NCI-H524 (cell line): ENCODE data around the gene GYS1.
"Not testable (repeated sequence)": the region's sequence is repeated elsewhere in the genome, so short reads cannot be mapped to it uniquely, and the experiment has no call there.

Experiments used
- DNase-seq, 2 experiments: peaks; one replicate each; lab custom pipeline; 2025; lab: John Stamatoyannopoulos, UW

Gene GYS1

DNA sequence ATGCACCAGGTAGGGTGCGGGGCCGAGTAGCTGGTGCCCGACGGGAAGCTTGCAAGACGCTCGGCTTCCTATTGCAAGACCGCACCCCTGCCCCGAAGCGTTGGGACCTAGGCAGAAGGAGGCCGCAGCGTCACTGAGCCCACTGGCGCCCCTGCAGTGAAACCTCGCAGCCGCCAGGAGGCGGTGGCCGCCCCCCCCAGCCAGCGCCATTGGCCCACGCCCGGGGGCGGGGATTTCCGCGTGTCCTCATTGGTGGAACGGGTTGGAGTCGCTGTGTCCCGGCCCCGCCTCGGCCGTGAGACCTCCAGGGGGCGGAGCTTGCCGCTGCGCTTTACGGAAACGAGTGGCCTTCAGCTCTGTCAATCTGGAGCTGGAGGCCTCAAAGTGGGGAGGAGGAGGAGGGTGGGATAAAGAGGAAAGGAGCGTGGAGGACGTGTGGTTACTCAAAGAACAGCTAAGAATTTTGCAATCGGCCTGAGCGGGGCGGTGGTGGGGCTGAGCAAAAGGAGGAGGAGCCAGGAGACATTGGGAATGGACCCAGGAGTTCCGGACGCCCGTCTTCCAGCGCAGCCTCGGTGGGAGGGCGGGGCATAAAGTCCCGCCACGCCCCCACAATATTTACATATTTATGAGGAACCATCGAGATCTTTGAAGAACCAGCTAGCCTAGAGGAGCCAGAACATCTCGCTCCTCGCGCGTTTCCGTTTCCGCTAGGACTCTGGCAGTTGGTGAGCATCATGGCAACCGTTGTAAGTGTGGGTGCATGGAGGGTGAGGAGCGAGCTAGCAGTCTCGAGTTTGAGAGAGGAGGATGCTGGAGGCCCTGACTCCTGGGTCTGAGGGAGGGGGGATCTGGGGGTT lies at the start of gene GYS1, which contains the start of gene RUVBL2:
TSS of gene GYS1 (minus strand) at position 135 of the 860 bp plus-strand sequence. CDS start 197 bp downstream, outside the sequence.
TSS of gene RUVBL2 (plus strand) at position 713 of the 860 bp plus-strand sequence. CDS start at position 738, 25 bp downstream.
- DNase-seq = peak; percentile 99 to 100

DNA sequence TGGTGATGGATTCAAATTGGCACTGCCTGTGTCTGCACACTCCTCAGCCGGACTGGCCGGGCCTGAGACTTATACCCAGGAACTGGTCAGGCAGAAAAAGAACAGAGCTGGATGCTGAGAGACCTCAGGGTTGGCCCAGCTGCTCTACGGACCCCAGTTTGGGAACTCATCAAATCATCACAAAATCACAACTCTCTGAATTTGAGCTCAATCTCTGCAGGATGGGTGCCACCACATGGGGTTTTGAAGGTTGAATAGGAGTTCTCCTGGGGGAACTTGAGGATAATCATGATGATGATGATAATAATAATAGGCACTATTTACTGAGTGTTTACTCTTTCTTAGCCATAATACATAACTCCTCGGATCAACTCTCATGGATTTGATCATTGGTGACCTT lies 49.6 kb upstream of the GYS1 start:
- not testable (repeated sequence) for DNase-seq

DNA sequence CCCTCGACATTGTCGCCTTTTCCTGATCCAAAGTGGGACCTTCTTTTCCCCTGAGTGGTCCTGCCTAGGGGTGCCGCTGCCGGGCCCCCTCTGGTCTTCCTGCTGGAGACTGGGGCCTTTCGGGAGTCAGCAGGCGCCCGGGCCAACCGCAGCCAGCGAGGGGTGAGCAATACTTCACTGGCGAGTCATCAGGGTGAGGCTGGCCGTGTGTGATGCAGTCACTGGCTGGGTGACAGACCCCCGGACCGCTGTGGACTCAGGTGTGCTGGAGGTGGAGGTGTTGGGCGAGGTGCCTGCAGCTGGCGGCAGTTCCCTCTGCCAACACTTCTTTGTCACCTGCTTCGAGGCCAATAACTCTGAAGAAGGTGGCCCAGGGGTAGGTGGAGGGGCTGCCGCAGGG lies 49.1 kb upstream of the GYS1 start:
- DNase-seq = no peak

DNA sequence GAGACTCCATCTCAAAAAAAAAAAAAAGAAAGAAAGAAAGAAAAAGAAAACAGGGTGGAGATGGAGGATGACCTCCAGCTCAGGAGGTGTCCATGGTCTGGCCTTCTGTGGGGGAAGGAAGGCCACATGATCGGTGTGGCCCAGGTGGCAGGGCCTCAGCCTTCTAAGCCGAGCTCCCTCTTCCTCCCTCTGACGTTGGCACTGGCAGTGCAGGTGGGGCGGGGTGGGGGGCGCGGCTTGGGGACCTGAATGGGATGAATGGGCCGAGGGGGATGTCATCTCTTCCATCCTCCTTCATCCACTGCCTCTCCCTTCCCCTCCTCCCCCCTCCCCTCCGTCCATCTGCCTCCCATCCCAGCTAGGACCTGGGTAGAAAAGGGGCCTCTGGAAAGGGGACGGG lies 46.6 kb upstream of the GYS1 start:
- not testable (repeated sequence) for DNase-seq

DNA sequence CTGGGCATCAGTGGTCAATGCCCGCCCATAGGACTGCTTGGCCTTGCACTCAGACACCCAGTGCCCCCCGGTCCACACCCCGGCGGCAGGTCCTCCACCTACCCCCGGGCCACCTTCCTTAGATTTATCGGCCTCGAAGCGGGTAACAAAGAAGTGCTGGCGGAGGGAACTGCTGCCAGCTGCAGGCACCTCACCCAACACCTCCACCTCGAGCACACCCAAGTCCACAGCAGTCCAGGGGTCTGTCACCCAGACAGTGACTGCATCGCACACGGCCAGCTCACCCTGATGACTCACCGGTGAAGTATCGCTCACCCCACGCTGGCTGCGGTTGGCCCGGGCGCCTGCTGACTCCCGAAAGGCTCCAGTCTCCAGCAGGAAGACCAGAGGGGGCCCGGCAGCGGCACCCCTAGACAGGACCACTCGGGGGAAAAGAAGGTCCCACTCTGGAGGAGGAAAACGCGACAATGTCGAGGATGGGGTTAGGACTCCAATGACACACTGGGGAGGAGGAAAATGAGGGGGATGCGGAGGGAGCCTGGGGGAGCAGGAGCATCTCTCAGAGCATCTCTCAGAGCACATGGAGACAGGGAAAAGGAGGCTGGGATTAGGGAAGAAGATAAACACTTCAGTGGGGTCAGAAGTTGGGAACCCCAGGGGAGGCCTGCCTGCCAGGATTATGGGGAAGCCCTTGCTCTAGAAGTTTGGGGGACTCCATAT lies 45.6 kb upstream of the GYS1 start:
- DNase-seq = not testable (repeated sequence)

DNA sequence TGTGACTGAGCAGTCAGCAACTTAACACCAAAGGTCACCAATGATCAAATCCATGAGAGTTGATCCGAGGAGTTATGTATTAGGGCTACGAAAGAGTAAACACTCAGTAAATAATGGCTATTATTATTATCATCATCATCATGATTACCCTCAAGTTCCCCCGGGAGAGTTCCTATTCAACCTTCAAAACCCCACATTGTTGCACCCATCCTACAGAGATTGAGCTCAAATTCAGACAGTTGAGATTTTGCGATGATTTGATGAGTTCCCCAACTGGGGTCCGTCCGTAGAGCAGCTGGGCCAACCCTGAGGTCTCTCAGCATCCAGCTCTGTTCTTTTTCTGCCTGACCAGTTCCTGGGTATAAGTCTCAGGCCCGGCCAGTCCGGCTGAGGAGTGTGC lies 45.0 kb upstream of the GYS1 start:
- DNase-seq = not testable (repeated sequence)

DNA sequence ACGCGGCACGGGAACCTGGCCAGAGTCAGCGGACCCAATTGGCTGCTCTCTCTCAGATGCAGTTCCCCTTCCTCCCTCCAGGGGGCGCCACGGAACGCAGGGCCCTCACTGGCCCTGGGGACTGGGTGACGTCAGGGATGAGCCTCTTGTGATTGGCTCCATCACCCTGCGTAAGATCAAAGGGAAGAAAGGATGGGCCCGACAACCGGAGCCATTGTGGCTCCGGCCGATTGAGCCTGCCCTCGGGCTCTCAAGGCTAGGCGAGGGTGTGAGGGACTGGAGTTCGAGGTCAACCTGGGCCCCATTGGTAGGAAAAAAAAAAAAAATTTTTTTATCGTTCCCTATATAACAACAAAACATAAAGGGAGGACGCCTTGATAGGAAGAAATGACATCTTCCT lies 43.7 kb upstream of the GYS1 start, which contains the start of gene CGB1:
TSS of gene CGB1 (minus strand) at position 81 of the 400 bp plus-strand sequence. CDS start 184 bp downstream, outside the sequence.
- DNase-seq = peak; percentile 24 to 62

DNA sequence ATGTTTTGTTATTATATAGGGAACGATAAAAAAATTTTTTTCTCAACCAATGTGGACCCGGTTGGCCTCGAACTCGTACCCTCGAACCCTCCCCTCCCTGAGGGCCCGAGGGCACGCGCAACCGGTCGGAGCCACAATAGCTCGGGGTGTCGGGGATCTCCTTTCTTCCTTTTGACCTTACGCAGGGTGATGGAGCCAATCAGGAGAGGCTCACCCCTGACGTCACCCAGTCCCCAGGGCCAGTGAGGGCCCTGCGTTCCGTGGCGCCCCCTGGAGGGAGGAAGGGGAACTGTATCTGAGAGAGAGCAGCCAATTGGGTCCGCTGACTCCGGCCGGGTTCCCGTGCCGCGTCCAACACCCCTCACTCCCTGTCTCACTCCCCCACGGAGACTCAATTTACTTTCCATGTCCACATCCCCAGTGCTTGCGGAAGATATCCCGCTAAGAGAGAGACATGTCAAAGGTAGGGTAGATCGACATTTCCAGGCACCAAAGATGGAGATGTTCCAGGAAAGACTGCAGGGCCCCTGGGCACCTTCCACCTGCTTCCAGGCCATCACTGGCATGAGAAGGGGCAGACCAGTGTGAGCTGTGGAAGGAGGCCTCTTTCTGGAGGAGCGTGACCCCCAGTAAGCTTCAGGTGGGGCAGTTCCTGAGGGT lies 38.7 kb upstream of the GYS1 start, which contains the start of gene CGB2:
TSS of gene CGB2 (plus strand) at position 249 of the 660 bp plus-strand sequence. CDS start at position 455, 206 bp downstream.
- DNase-seq = peak; percentile 40 to 80

DNA sequence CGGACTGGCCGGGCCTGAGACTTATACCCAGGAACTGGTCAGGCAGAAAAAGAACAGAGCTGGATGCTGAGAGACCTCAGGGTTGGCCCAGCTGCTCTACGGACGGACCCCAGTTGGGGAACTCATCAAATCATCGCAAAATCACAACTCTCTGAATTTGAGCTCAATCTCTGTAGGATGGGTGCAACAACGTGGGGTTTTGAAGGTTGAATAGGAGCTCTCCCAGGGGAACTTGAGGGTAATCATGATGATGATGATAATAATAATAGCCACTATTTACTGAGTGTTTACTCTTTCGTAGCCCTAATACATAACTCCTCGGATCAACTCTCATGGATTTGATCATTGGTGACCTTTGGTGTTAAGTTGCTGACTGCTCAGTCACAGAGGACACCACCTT lies 37.2 kb upstream of the GYS1 start:
- not testable (repeated sequence) for DNase-seq

DNA sequence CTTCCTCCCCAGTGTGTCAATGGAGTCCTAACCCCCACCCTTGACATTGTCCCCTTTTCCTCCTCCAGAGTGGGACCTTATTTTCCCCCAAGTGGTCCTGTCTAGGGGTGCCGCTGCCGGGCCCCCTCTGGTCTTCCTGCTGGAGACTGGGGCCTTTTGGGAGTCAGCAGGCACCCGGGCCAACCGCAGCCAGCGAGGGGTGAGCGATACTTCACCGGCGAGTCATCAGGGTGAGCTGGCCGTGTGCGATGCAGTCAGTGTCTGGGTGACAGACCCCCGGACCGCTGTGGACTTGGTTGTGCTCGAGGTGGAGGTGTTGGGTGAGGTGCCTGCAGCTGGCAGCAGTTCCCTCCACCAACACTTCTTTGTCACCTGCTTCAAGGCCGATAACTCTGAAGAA lies 36.6 kb upstream of the GYS1 start:
- not testable (repeated sequence) for DNase-seq

DNA sequence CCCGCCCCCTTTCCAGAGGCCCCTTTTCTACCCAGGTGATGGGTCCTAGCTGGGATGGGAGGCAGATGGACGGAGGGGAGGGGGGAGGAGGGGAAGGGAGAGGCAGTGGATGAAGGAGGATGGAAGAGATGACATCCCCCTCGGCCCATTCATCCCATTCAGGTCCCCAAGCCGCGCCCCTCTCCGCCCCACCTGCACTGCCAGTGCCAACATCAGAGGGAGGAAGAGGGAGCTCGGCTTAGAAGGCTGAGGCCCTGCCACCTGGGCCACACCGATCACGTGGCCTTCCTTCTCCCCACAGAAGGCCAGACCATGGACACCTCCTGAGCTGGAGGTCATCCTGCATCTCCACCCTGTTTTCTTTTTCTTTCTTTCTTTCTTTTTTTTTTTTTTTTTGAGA lies 35.6 kb upstream of the GYS1 start:
- not testable (repeated sequence) for DNase-seq

DNA sequence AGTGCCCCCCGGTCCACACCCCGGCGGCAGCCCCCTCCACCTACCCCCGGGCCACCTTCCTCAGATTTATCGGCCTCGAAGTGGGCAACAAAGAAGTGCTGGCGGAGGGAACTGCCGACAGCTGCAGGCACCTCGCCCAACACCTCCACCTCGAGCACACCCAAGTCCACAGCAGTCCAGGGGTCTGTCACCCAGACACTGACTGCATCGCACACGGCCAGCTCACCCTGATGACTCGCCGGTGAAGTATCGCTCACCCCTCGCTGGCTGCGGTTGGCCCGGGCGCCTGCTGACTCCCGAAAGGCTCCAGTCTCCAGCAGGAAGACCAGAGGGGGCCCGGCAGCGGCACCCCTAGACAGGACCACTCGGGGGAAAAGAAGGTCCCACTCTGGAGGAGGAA lies 32.5 kb upstream of the GYS1 start:
- DNase-seq = not testable (repeated sequence)

DNA sequence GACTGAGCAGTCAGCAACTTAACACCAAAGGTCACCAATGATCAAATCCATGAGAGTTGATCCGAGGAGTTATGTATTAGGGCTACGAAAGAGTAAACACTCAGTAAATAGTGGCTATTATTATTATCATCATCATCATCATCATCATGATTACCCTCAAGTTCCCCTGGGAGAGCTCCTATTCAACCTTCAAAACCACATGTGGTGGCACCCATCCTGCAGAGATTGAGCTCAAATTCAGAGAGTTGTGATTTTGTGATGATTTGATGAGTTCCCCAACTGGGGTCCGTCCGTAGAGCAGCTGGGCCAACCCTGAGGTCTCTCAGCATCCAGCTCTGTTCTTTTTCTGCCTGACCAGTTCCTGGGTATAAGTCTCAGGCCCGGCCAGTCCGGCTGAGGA lies 32.0 kb upstream of the GYS1 start:
- not testable (repeated sequence) for DNase-seq

DNA sequence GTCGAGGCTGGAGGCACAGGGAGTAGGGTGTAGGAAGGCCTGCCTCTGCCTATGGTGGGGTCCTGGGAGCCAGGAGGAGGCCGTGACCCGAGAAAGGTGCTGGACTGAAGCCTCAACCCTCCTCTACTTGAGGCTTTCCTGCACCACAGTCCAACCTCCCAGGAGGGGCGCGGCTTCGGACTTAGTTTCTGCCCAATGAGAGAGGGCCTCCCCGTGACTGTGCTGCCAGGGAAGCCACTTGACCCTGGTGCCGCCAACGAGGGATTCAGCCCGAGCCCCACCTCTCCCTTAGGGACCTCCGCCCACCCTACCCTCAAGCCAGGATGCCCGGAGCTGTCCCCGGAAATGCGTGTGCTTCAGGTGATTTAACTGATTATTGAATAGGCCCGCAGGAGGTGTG lies 31.1 kb upstream of the GYS1 start, which contains the start of gene CGB3:
TSS of gene CGB3 (minus strand) at position 101 of the 400 bp plus-strand sequence. CDS start 362 bp downstream, outside the sequence.
- DNase-seq = not testable (repeated sequence)

DNA sequence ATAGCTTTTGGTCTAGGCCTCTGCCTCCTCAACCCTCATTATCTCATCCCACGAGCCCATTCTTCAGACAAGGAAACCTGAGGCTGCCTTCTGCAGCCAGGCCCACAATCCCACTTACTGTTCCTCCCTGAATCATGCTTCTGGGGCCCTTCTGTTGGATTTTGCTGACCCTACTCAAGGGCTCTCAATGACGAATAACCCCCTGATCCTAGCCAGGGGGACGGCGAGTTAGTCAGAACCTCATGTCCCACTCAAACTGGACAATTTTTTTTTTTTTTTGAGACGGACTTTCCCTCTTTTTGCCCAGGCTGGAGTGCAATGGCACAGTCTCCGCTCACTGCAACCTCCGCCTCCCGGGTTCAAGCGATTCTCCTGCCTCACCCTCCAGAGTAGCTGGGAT lies 29.0 kb upstream of the GYS1 start:
- DNase-seq = no peak

DNA sequence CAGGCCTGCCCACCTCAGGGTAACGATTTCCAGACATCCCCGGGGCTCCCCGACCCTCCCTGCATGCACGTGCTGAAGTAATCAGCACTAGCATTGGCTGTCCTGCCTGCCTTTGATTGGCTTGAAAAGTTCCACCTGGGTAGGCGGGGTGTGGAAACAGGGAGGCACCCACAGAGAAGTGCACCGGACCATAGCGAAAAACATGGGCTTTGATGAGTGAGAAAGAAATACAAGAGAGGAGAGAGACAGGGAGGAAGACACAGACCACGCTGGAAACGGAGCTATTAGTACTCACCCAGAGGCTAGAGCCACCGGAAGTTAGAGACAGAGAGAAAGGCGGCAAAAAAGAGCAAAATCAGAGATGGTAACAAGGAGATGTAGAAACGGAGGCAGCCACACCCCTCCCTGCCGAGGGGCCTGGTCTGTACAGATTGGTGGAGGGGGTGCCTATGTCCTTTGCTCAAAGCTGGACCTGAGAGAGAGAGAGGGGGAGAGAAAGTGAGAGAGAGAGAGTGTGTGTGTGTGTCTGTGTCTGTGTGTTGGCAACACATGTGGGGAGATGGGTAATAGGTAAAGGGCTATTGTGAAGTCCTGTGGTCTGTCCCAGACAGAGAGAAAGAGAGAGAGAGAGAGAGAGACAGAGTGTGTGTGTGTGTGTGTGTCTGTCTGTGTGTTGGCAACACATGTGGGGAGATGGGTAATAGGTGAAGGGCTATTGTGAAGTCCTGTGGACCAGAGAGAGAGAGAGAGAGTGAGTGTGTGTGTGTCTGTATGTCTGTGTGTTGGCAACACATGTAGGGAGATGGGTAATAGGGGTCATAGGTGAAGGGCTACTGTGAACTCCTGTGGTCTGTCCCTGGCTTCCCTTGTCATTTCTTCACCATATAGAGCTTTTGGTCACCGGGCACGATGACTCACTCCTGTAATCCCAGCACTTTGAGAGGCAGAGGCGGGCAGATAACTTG lies 28.1 kb upstream of the GYS1 start:
- no peak for DNase-seq

DNA sequence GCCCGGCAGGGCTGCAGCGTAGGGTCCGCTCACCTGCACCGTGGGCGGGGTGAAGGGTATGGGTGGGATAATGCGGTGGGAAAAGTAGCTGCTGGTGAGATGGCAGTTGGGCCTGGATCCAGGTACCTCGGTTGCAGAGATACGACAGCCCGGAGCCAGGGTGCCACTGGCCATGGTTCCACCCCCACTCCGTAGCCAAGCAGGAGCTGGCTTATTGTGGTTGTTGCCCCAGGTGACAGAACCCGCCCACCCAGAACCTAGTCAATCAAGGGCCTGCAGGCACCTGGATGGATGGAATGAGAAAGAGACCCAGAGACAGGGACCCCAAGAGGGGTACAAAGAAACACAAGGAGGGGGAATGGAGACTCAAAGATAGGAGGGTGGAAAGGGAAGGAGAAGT lies 27.2 kb upstream of the GYS1 start:
- DNase-seq = no peak

DNA sequence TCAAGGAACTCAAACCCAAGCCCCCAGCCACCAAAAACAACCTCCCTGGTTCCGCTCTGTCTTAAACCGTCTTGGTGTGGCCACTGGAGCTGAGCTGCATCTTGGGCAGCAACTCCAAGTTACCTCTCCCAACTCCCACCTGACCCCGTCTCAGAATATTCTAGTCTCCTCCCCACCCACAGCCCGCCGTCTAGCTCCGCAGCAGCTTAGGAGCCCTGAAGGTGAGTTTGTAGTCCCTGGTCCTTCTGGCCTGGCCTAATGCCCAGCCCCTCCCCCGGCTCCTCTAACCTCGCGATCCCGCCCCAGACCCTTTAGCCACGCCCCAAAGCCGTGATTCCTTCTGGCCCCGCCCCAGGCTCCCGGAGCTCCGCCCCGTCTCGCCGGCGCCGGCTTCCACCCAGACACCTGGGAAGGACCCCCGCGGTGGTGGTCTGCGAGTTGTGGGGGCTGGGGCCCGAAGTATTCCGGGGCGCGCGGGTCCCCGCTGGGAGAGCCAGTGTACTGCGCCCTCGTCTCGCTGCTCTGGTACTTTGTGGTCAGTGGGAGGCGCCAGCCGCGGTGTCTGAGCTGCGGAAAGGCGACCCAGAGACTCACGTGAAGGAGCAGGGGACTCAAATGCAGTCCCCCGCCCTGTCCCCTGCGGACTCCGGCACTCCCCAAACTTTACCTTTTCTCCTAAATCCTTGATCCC lies 26.3 kb upstream of the GYS1 start:
- DNase-seq = peak; percentile 40 to 77

DNA sequence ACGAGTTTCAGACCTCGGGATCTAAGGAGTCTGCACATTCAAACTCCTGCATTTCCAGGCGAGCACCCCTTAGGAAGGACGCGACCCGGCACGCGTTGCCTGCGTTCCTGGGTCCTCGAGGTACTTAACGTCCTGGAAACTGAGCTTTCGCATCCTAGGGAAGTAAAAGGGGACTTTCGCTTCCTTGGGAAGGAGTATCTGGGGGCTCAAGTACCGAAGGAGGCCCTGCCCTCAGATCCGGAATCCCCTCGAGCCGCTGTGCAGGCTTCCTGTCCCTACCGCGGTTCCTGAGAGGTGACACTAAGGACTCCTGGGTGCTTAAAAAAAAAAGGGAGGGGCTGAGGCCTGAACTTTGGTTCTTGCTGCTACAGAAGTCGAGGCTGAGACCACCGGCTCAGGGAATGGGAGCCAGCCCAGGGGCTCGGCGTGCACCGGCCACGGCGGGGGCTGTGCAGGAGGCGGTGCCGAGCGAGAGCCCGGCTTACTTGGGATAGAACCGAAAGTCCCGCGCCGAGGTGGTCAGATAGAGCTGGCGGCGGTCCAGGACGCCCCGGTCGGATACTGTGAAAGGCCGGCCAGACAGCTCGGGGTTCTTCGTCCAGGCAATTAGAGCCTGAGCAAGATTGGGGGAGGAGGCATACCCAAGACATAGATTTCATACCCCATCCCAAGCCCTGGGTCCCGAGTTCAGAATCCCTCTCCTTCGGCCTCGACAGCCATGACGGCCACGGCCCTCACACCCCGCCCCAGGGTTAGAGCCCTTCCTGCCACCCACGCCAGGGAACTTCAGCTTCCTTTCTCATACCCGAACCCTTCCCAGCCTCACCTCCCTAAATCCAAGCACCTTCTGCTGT lies 25.5 kb upstream of the GYS1 start:
- peak in 1 of 2 experiments; percentile 40 for DNase-seq
